ENCODE results near the gene BCOR.

BCOR gene

DNA sequence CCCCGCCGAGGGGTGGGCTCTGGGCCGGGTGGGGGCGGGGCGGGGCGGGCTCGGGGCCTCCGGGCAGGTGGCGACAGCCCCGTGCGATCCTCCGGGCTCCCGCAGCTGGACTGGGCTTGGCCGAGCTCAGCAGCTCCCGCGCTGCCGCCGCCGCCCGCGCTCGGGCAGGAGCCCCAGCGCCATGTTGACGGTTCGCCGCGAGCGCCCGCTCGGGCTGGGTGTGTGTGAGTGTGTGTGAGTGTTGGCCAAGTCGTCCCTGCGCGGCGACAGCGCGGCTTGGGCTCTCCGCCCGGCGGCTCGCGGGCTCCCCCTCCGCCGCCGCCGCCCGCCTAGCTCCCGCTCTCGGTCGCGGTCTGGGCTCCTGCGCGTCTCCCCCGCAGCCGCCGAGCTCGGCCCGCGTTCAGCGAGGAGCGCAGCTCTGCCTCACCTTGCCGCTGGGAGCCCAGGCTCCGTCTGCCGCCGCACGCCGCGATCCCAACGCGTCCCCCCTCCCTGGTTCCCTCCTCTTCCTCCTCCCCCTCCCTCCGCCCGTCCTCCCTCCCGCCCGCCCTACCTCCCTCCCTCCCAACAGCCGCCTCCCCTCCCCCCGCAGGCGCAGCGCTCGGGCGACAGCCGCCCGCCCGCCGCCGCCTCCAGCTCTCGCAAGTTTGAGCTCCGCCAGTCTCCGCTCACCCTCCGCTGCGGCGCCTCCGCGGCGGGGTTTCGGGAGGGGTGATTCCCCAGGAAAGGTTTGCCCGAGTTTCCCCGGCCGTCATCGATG is at the start of gene BCOR:
BCOR (minus strand) TSS at position 455 of the 760 bp plus-strand sequence. CDS start 20,029 bp downstream, outside the sequence.
- peak; percentile 56 for DNase-seq

DNA sequence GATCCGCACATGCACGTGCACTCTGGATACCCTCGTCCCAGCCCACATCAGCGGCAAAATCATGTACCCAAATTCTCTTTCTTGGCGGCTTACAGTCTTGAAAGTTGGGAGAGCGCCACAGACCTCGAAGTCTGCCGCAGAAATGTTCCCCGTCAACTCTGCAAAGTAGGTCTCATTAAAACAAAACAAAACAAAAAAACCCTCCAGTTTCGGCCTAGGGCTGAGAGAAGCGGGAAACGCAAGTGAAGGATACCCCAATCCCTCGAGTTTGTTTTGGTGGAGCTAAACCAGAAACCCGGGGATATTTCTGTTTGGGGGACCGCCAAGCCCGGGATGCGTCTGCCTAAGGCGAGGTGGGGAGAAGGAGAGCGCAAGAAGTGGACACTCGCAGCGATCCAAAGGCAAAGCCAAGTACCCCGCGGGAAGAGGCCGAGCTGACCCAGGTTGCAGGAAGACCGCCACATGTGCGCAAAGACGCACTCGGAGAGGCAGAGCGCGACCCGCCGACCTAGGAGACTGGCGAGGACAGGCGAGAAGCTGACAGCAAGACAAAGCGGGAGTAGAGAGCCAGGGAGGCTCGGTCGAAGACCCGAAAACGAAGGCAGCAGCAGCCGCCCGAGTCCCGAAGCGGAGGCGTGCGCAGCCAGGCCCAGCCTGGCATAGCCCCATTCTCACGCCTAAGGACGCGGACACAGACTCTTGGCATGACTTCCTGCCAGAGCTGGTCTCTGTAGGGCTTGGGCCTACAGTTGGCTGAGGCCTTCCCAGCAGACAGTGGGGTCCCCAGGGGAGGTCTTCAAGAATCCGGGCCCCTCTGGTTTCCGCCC is 49.6 kb upstream of the BCOR start:
- DNase-seq, result no peak

DNA sequence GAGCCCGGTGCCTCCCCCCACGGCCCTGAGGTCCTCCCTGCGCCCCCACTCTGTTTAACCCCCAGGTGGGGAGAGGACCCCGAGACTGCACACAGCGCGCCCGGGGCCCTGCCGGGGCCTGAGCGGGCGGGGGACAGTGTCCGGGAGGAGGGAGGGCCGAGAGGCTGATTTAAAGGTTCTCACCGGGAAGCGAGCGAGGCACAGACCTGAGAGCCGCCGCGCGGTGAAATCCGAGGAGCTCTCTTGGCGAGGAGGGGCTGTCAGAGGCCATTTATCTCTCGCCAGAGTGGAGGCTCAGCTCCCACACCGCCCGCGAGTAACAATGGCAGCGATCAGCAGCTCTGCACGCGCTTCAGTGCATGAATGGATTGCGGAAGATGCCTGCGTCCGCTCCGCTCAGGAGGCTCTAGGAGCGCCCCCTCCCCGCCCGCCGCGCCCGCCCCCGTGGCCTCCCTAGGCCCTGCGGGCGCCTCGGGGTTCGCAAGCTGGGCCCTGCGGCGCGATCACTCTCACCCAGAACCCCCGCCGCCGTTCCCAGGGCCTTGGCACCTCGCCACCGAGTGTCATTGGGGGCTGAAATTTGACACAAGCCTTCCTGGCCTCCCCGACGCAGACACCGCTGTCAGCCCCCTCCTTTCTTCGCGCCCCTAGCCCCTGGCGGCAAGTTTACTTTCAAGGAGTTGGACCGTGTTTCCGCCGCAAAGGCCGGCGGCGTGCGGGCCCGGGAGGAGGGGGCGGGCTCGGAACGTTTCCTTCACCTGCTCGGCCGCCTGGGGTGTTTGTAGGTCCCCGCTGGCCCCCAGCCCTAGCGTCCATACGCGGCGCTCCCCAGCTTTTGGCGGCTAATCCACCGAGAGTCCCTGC is 48.7 kb upstream of the BCOR start:
- DNase-seq, result peak; percentile 20

- no peak for DNase-seq
Measured at GRCh38 chrX:40145923-40146261, 48.1 kb upstream of the BCOR start.

- DNase-seq, result peak; percentile 26
Measured at GRCh38 chrX:40145001-40145922, 47.5 kb upstream of the BCOR start.

DNA sequence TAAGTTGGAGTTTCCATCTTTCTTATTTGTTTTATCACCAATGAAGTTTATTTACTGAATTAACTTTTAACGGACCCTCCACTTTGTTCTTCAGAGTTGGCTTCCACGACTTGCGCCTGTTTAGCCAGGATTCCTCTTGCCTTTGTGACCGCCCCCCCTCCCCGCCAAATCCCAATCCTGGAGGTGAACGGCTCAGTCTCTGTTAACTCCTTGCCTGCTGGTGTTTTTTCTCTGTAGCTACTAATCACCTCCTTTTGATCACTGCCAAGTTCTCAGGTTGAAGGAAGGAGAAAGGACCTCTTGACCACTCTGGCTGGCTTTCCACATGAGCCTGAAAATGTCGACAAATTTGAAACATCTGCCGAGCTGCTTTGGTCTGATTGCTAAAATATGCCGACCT is 46.8 kb upstream of the BCOR start:
- DNase-seq, result no peak

DNA sequence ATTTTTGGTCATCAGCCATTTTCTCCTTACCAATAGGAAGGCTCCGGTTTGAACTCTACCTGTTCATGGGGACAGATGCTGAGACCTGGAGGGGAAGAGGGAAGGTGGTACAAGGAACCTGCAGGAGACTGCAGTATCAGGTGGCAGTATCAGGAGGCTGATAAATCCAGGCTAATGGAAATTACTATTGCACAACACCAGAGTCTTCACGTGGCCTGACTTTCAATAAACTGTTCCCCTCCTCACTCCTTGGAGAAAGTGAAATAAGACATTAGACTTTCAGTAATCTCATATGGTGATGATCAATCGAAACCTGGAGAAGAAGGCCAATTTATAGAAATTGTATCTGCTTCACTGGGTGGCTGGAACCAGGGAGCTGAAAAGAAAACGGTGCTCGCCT is 46.2 kb upstream of the BCOR start:
- DNase-seq, result no peak

DNA sequence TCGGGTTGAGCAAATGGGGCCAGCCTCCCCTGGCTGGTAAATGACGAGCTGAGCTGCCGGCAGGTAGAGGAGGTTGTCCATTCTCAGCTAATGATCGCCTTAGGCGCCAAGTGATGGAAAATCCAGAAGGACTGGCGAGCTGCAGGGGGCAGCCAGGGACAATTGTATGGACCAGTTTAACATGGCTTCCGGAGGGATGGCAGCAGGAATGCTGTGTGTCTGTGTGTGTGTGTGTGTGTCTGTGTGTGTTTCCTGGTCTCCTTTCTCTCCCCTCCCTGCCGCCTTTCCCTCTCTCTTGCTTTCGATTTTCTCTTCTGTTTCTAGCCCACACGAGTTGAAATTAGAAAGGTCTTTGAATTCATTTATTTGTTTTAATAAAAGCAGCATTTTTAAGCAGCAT is 45.2 kb upstream of the BCOR start:
- DNase-seq, result no peak

DNA sequence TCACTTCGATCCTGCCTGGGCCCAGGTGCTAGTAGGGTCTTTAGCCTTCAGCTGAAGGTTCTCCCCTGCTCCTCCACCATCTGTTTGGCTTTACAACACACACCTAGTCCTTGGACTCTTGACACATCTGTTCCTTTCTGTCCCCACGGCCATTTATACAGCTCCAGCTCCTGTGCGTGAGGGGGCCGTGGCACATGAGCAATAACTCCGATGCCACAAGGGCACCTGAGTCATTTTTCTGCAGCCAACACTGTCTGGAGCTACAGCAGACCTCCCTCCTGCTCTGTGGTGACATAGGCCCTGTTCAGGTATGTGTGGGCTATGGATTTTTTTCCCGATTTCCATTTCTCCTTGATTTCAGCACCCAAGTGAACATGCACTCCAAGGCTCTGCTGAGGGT is 44.7 kb upstream of the BCOR start:
- no peak for DNase-seq

GRCh38 chrX:40140706-40141499 is 43.1 kb upstream of the BCOR start:
- DNase-seq, result no peak

DNA sequence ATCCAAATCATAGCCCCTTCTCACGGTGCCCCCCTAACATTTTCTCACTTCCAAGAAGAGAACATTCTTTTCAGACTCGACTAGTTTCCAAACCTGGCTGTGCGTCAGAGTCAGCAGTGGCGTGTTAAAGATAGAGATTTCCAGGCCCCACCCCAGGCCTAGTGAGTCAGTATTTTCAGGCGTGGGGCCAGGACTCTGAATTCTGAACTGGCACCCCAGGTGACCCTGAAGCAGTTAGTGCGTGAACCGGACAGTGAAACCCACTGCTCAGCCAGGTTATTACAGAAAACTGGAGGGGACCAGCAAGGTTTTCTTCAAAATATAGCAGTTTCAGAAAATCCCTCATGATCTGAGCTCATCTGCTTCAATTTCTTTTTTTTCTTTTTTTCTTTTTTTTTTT is 35.0 kb upstream of the BCOR start:
- no peak for DNase-seq

- DNase-seq, result no peak
Measured at GRCh38 chrX:40131654-40132337, 34.0 kb upstream of the BCOR start.

- DNase-seq, result no peak
Measured at GRCh38 chrX:40130207-40130606, 32.4 kb upstream of the BCOR start.

- no peak for DNase-seq
Measured at GRCh38 chrX:40127052-40127451, 29.3 kb upstream of the BCOR start.

DNA sequence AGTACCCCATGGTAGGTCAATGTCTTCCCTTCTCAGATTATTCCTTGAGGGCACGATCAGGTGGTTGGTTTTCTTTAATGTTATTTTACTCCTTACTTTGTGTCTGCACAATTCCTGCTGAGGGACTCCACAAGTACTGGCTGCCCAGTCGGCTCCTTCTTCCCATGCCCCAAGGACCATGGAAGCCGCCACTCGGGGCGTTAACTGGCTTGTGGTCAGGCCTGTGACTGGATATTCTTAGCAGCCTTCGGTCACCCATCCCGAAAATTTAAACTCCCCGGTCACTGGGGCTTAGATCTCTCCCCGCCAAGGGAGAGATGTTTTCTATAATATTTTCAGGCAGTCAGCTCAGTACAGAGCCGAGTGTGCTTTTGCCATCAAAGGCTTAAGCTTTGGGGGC is 24.7 kb upstream of the BCOR start:
- DNase-seq, result no peak

GRCh38 chrX:40121618-40122017 is 23.9 kb upstream of the BCOR start:
- DNase-seq, result no peak

GRCh38 chrX:40120838-40121580 is 23.3 kb upstream of the BCOR start:
- DNase-seq, result no peak

DNA sequence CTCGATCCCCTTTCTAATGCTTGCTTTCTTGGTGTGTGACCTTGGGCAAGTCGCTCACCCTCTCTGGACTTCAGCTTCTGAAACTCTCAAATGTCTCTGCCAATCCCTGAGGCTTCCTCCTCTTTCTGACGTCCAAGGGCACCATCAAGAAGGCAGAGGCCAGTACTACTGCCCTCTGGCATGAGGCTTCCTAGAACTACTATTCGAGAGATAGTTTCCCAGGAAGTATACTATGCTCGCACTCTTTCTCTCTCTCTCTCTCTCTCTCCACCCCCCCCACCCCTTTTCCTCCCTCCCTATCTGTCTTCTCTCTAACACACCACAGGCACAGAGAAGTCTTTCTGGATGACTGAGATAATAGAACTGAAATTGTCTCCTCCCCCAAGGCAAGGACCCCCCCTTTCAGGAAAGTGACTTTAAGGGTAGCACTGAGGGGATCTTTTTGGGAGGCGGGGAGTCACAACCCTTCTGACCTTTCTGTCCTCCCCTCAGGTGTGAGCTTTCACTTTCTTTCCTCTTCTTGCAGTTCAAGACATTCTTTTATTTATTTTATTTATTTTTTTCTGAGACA is 20.0 kb upstream of the BCOR start:
- no peak for DNase-seq

- DNase-seq, result no peak
Measured at GRCh38 chrX:40116925-40117324, 19.2 kb upstream of the BCOR start.

DNA sequence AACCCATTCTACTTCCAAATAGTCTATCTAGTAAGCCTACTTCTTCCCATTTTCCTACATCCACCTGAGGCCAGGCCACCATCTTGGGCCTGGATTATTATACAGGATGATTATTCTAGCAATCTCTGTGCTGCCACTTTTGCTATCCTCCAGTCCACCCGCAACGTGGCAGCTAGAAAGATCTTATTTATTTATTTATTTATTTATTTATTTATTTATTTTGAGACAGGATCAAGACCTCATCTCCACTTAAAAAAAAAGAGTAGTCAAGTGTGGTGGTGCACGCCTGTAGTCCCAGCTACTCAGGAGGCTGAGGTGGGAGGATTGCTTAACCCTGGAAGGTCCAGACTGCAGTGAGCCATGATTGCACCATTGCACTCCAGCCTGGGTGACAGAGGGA is 15.2 kb upstream of the BCOR start:
- no peak for DNase-seq
